ENCODE results near the gene GPR15LG. TPM values are rescaled to one million over a fixed set of nuclear protein-coding genes. Genes with fewer than 3 reads are reported as not detected.

The GPR15LG gene
- total RNA-seq, 2 experiments from 2014 or later: not detected

DNA sequence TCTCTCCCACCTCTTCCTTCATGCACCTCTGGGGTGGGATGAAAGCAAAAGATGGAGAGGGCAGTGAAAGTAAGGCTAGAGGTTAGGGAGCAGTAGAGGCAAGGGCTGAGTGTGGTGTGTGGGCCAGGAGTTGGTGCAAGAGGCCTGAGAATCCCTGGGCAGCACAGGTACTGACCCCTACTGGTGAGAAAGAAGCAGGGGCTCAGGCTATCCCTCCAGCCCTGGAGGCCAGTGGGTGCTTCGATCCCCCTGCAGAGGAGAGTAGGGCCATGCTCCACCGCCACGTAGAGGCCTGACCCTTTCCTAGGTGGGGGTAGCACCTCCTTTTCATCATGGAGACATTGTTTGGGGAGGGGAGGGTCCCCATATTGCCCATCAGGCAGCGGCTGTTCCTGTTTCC is 30.5 kb downstream of the GPR15LG start:
- CTCF ChIA-PET: interaction anchor here (1.1 to 1.9 kb wide), 3 partner anchors 12 to 56 kb away, joined by 3 to 11 read pairs (median 6); no protein-coding TSS in a partner anchor
- POLR2A ChIA-PET: interaction anchor here (1.2 kb wide), 1 partner anchor 56 kb away, joined by 3 read pairs; no protein-coding TSS in a partner anchor

DNA sequence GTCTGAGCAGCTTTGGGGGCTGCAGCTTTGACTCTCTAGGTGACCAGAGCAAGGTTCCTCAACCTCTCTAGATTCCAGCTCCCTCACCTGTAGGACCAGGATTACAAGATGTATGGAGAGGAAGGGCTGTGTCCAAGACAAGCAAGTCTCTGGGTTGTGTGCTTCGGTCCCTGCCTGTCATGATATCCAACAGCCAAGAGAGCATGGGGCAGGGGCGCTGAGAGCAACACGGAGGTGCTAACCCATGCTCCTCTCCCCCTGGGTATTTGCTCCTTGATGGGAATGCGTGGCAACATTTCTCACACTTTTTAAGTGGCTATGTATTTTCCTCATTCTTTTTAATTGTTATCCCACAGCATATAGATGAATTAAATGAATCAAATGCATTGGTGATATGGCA is 31.0 kb downstream of the GPR15LG start:
- ChIA-PET POLR2A (interaction anchor here (1.2 kb wide), 1 partner anchor 57 kb away, joined by 3 read pairs; no protein-coding TSS in a partner anchor), CTCF (interaction anchor here (1.0 to 1.9 kb wide), 4 partner anchors 10 to 56 kb away, joined by 3 to 11 read pairs (median 4); no protein-coding TSS in a partner anchor)

DNA sequence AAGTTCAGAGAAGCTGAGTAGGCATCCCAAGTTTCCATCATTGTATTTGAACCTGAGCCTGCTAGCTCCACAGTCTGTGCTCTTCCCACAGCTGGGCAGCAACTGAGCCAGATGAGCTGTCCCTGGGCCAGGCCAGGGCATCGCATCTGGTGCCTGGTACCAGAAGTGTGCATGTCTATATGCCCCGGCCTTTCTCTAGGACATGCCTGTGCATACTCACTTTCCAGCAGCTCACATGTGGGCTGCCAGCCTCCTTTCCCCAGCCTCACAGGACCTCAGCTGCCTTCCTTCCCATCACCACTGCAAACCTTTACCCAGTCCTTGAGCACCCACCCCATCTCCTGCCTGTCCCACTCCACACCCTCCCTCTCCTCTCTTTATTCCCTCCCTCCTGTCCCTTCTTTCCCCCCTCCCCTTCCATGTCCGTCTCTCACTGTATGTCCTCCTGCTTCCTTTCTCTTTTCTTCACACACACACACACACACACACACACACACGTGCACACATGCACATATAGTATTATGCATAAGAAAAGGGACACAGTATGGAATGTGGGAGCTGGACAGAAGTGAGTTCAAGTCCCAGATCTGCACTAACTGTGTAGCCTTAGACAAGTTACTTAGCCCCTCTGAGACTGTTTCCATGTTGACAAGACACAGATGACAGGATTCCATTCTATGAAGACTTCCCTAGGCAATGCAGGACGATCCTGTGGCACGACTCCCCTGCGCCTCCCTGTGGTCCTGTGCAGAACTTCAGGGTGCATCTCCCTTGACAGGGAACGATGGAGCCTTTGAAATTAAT is 31.6 kb downstream of the GPR15LG start:
- POLR2A ChIA-PET: interaction anchor here (1.2 kb wide), 1 partner anchor 57 kb away, joined by 3 read pairs; no protein-coding TSS in a partner anchor
- CTCF ChIA-PET: interaction anchor here (0.7 to 1.9 kb wide), 8 partner anchors 9 to 65 kb away, joined by 3 to 11 read pairs (median 3); no protein-coding TSS in a partner anchor

- POLR2A ChIA-PET: no interaction called here
- CTCF ChIA-PET: interaction anchor here (0.9 to 1.9 kb wide), 5 partner anchors 10 to 66 kb away, joined by 3 to 11 read pairs (median 6); no protein-coding TSS in a partner anchor
These were observed 32.4 kb downstream of the GPR15LG start for GRCh38 chr10:84205853-84206525.

GRCh38 chr10:84208023-84208422 is 34.4 kb downstream of the GPR15LG start:
- ChIA-PET POLR2A (no interaction called here), CTCF (interaction anchor here (1.7 kb wide), 1 partner anchor 60 kb away, joined by 5 read pairs; no protein-coding TSS in a partner anchor)

DNA sequence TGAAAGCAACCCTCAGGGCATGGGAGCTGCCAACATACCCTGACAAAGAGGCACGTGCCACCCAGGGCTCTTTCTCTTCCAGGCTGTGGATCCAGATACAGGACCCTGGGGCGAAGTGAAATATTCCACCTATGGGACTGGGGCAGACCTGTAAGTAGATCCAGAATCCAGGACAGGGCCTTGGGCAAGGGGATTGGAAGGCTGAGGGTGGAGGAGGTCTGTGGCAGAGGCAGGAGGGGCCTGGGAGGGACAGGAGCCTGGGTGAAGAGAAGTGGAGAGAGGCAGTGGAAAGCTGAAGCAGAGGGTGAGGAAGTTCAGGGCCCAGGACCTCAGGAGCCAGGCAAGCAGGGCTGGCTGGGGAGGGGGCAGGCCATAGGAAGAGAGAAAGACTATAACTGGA is 38.0 kb downstream of the GPR15LG start:
- CTCF ChIA-PET: interaction anchor here (0.6 to 1.3 kb wide), 3 partner anchors 8 to 64 kb away, joined by 3 read pairs; no protein-coding TSS in a partner anchor
- POLR2A ChIA-PET: no interaction called here

DNA sequence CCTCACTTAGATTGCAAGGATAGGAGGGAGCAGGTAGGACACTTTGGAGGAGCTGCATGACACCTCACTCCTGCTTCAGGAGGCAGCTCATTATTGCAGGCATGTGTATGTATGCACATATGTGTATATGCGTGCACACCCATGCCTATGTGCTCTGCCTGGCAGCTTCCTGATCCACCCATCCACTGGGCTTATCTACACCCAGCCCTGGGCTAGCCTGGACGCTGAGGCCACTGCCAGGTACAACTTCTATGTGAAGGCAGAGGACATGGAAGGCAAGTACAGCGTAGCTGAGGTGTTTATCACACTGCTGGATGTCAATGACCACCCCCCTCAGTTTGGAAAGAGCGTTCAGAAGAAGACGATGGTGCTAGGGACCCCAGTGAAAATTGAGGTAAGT is 38.4 kb downstream of the GPR15LG start:
- ChIA-PET CTCF (interaction anchor here (0.6 to 1.3 kb wide), 3 partner anchors 9 to 64 kb away, joined by 3 read pairs; no protein-coding TSS in a partner anchor), POLR2A (interaction anchor here (0.7 kb wide), 1 partner anchor 63 kb away, joined by 3 read pairs; no protein-coding TSS in a partner anchor)

- ChIA-PET CTCF (no interaction called here), POLR2A (no interaction called here)
These were observed 39.5 kb downstream of the GPR15LG start for GRCh38 chr10:84213076-84213475.

- CTCF ChIA-PET: interaction anchor here (1.0 to 1.3 kb wide), 2 partner anchors 9 to 66 kb away, joined by 3 to 6 read pairs; no protein-coding TSS in a partner anchor
- POLR2A ChIA-PET: no interaction called here
These were observed 40.5 kb downstream of the GPR15LG start for GRCh38 chr10:84214046-84214572.

DNA sequence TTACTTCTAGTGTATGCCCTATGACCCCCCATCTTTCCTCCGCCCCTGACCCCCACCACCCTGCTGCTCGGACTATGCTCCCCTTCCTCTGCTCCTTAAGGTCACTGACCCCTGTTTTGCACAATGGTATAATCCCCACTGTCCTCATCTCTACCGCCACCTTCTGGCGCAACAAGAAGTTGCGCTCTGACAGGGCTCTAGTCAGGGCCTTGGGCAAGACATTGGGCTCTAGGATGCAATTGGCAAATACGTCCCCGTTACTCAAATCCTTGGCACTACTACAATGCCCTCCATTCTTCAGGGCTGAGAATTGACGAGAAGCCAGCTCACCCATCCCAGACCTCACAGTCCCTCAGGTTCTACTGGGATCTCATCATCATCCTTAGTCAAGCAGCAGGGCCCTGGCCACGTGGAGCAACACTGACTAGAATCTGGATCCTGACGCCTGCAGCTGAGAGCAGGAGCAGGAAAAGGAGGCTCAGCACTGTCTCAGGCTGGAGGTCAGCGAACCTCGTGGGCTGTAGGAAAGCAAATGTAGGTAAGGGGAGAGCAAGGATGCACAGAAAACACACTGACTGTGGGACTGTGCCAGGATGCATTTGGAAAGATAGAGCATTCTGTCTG is 41.1 kb downstream of the GPR15LG start:
- ChIA-PET CTCF (interaction anchor here (1.0 to 1.3 kb wide), 2 partner anchors 10 to 67 kb away, joined by 3 to 6 read pairs; no protein-coding TSS in a partner anchor), POLR2A (no interaction called here)

- CTCF ChIA-PET: interaction anchor here (0.8 kb wide), 1 partner anchor 12 kb away, joined by 3 read pairs; no protein-coding TSS in a partner anchor
- POLR2A ChIA-PET: no interaction called here
These were observed 43.2 kb downstream of the GPR15LG start for GRCh38 chr10:84216834-84217233.

DNA sequence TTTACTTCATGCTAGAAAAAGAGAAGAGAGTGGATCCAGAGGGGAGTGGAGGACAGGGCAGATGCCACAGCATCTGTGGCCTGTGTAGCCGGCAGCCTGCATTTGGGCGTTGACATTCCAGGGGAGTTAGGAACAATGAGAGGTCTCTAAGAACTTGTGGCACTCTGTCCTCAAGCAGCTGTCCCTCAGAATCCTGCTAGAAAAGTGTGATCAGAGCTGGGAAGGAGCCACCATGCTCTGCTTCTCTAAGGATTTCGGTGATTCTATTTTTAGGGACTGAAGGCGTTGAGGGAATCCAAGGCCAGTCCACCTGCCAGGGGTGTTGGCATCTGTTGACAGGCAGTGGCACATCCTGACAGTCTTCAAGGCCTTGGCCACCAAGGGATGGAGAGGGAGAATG is 44.1 kb downstream of the GPR15LG start:
- ChIA-PET POLR2A (no interaction called here), CTCF (no interaction called here)

DNA sequence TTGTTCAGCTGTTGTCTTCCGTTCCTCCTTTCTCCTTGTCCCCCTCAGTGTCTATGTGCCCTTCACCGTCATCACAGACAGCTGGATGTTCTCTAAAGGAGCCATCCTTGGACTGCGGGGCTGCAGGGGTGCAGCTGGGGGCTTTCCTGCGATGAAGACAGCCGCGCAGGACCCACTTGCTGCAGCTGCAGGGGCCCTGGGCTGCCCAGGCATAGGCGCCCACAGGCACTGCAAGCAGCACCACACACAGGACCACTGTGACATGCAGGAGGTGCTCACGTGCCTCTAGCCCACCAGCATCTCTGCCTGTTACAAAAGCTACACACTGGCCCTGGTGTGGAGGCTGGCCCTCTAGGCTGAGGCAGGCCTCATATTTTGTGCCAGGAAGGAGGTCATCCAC is 48.3 kb downstream of the GPR15LG start:
- ChIA-PET CTCF (no interaction called here), POLR2A (no interaction called here)

GRCh38 chr10:84224411-84225028 is 50.9 kb downstream of the GPR15LG start:
- POLR2A ChIA-PET: no interaction called here

GRCh38 chr10:84225427-84226173 is 52.0 kb downstream of the GPR15LG start, which contains the start of gene LRIT2:
TSS of gene LRIT2 (minus strand) at chr10:84225544. CDS start at chr10:84225520, 24 bp downstream.
- ChIA-PET CTCF (no interaction called here), POLR2A (no interaction called here)

More at GRCh38 chr10:84224411-84225028, 50.9 kb downstream of the GPR15LG start:
- CTCF ChIA-PET: no interaction called here

GRCh38 chr10:84226616-84227015 is 53.0 kb downstream of the GPR15LG start:
- ChIA-PET POLR2A (no interaction called here), CTCF (interaction anchor here (0.8 kb wide), 1 partner anchor 12 kb away, joined by 3 read pairs; no protein-coding TSS in a partner anchor)

- ChIA-PET POLR2A (no interaction called here), CTCF (no interaction called here)
These were observed 54.2 kb downstream of the GPR15LG start for GRCh38 chr10:84227810-84228209.

GRCh38 chr10:84230359-84230758 is 56.8 kb downstream of the GPR15LG start:
- POLR2A ChIA-PET: no interaction called here
- CTCF ChIA-PET: no interaction called here

All from activated CD8-positive, alpha-beta memory T cell treated with anti-CD3 and anti-CD28 coated beads for 36 hours (primary cell).